Keratinocyte (primary cell): Measurements from ENCODE around the gene SLC6A17. TPM values are rescaled to one million over a fixed set of nuclear protein-coding genes. Genes with fewer than 3 reads are reported as not detected.

Experiments used
- DNase-seq: peaks from one replicate; pipeline ENCODE4 v3.0.0-alpha.2; 2011; ENCODE audit warnings: low read depth, missing footprints, low spot score
- FAIRE-seq: peaks from 2 replicates; lab custom pipeline; 2011; peaks lifted over from hg19 to GRCh38; lab: Jason Lieb, UNC
- H2AFZ ChIP-seq: 2 replicates; pipeline ENCODE4 v1.6.0; 2012; ENCODE audit warnings: low read length, control low read depth, inconsistent platforms; ENCODE audit not compliant: control insufficient read depth
- H3K27ac ChIP-seq: 2 replicates; pipeline ENCODE4 v1.5.1; 2011; ENCODE audit warnings: low read length; ENCODE audit not compliant: control insufficient read depth, insufficient read depth
- H3K27me3 ChIP-seq: 3 replicates; pipeline ENCODE4 v1.6.0; 2011; ENCODE audit warnings: low read length; ENCODE audit not compliant: control insufficient read depth, insufficient read depth; ENCODE audit errors: extremely low read depth
- H3K36me3 ChIP-seq, 2 experiments: 2 replicates in 1 of 2; 3 replicates in 1 of 2; pipeline ENCODE4 v1.5.1; 2011; ENCODE audit warnings: low read length in 2 of 2, mild to moderate bottlenecking in 1 of 2; ENCODE audit not compliant: control insufficient read depth in 2 of 2, insufficient read depth in 2 of 2; ENCODE audit errors: extremely low read depth in 1 of 2
- H3K4me1 ChIP-seq: 3 replicates; pipeline ENCODE4 v1.5.1; 2011; ENCODE audit warnings: low read length; ENCODE audit not compliant: control insufficient read depth, insufficient read depth; ENCODE audit errors: extremely low read depth
- H3K4me2 ChIP-seq: 3 replicates; pipeline ENCODE4 v1.6.0; 2011; ENCODE audit warnings: low read depth, low read length; ENCODE audit not compliant: control insufficient read depth, insufficient read depth; ENCODE audit errors: extremely low read depth
- H3K4me3 ChIP-seq, 3 experiments: fragments of 200-600 bp in 1 of 3; sonication (generic) in 1 of 3; 2 replicates in 2 of 3; 3 replicates in 1 of 3; pipeline ENCODE4 v1.5.1; 2011 to 2016; ENCODE audit warnings: low read length in 3 of 3, mild to moderate bottlenecking in 3 of 3, control low read depth in 2 of 3, inconsistent platforms in 1 of 3, low read depth in 1 of 3, mixed read lengths in 1 of 3, mixed run types in 1 of 3, moderate library complexity in 1 of 3; ENCODE audit not compliant: control insufficient read depth in 2 of 3, insufficient read depth in 2 of 3; ENCODE audit errors: extremely low read depth in 1 of 3
- H3K79me2 ChIP-seq: 2 replicates; pipeline ENCODE4 v1.6.0; 2012; ENCODE audit warnings: low read length; ENCODE audit not compliant: control insufficient read depth, insufficient read depth
- H3K9ac ChIP-seq: 3 replicates; pipeline ENCODE4 v1.6.0; 2011; ENCODE audit warnings: low read length; ENCODE audit not compliant: control insufficient read depth, insufficient read depth; ENCODE audit errors: extremely low read depth
- H3K9me1 ChIP-seq: 3 replicates; pipeline ENCODE4 v1.6.0; 2011; ENCODE audit warnings: low read length; ENCODE audit not compliant: control insufficient read depth, insufficient read depth; ENCODE audit errors: extremely low read depth
- H3K9me3 ChIP-seq: 2 replicates; pipeline ENCODE4 v1.5.1; 2012; ENCODE audit warnings: low read depth, low read length; ENCODE audit not compliant: control insufficient read depth
- H4K20me1 ChIP-seq: 3 replicates; pipeline ENCODE4 v1.6.0; 2011; ENCODE audit warnings: low read length; ENCODE audit not compliant: control insufficient read depth, insufficient read depth; ENCODE audit errors: extremely low read depth
- CTCF ChIP-seq, 3 experiments: IDR thresholded peaks in 1 of 3; conservative IDR thresholded peaks in 1 of 3; optimal IDR thresholded peaks in 1 of 3; 2 replicates in 2 of 3; 3 replicates in 1 of 3; pipeline versions ENCODE3 to v1.5.1; 2011; ENCODE audit warnings: low read length in 3 of 3, mild to moderate bottlenecking in 3 of 3, moderate library complexity in 2 of 3, control low read depth in 1 of 3, inconsistent platforms in 1 of 3; ENCODE audit not compliant: insufficient read depth in 2 of 3; ENCODE audit errors: extremely low read depth in 1 of 3
- EZH2 ChIP-seq: IDR thresholded peaks from one replicate; pipeline ENCODE4 v1.6.1; 2012; ENCODE audit warnings: inconsistent platforms, mild to moderate bottlenecking, low read length, moderate library complexity
- dilution Hi-C: fragments of 300-500 bp; cut with MboI; formaldehyde crosslinking; loops from one replicate; pipeline ENCODE4 v1.7.0; 2020; ENCODE audit warnings: low sequenced_read_pairs; ENCODE audit not compliant: extremely low pct_ligation_motif_present
- polyA plus RNA-seq, 5 experiments: library from polyadenylated mRNA; depleted of rRNA in 3 of 5; stranded (reverse) in 3 of 5; stranded (forward) in 1 of 5; unstranded in 1 of 5; fragments of >200 nt; gene quantifications; 1 replicate in 1 of 5; 2 replicates in 3 of 5; 3 replicates in 1 of 5; pipeline versions ENCODE4 v1.2.1 to v1.2.3, GENCODE V29; 2011 to 2012; ENCODE audit warnings: missing spikeins in 2 of 5, low read depth in 1 of 5, low replicate concordance in 1 of 5

SLC6A17 gene
- polyA plus RNA-seq, 1 donor (not counting 4 experiments of a cell fraction or from before 2014, with no cell fraction given) = 0.25 TPM

GRCh38 chr1:110170766-110171733 lies 20.8 kb downstream of the SLC6A17 start:
- no peak for TF ChIP-seq CTCF (optimal IDR thresholded peaks at IDR 0.05 in 1 of 3, IDR thresholded peaks at IDR 0.05 in 1 of 3, conservative IDR thresholded peaks at IDR 0.05 in 1 of 3; ENCODE audit: extremely low read depth in 1 of 3, insufficient read depth in 2 of 3, low read length in 3 of 3)
- no peaks in the 10 kb centered on the region for H3K79me2 ChIP-seq
- DNase-seq (no peak), FAIRE-seq (no peak)
- no peak overlapping the region for H3K4me3 ChIP-seq
- H3K9me1 ChIP-seq = no peaks in the 10 kb centered on the region
- H3K36me3 ChIP-seq = no peaks in the 10 kb centered on the region
- H3K4me1 ChIP-seq = no peaks in the 10 kb centered on the region
- no peak overlapping the region for H3K27ac ChIP-seq
- no peaks in the 10 kb centered on the region for H4K20me1 ChIP-seq
- H2AFZ ChIP-seq = no peak overlapping the region
- H3K4me2 ChIP-seq = no peak overlapping the region
- peaks cover 3% of the 10 kb centered on the region for H3K27me3 ChIP-seq
- dilution Hi-C loops = no loop called here
- no peak overlapping the region for H3K9ac ChIP-seq
- H3K9me3 ChIP-seq = no peaks in the 10 kb centered on the region

- H3K4me2 ChIP-seq = no peak overlapping the region
- FAIRE-seq = no peak
These were observed 21.7 kb downstream of the SLC6A17 start for GRCh38 chr1:110172001-110172400.

More at GRCh38 chr1:110172001-110172400, 21.7 kb downstream of the SLC6A17 start:
- H3K36me3 ChIP-seq = no peaks in the 10 kb centered on the region
- TF ChIP-seq EZH2 (no peak), CTCF (optimal IDR thresholded peaks at IDR 0.05 in 1 of 3, IDR thresholded peaks at IDR 0.05 in 1 of 3, conservative IDR thresholded peaks at IDR 0.05 in 1 of 3; ENCODE audit: extremely low read depth in 1 of 3, insufficient read depth in 2 of 3, low read length in 3 of 3) (no peak)
- peaks cover 3% of the 10 kb centered on the region for H3K27me3 ChIP-seq
- no peaks in the 10 kb centered on the region for H3K79me2 ChIP-seq
- H3K9me1 ChIP-seq = no peaks in the 10 kb centered on the region
- DNase-seq = no peak
- no peaks in the 10 kb centered on the region for H4K20me1 ChIP-seq
- no peak overlapping the region for H3K4me3 ChIP-seq
- no peaks in the 10 kb centered on the region for H3K4me1 ChIP-seq
- dilution Hi-C loops = no loop called here
- no peak overlapping the region for H3K27ac ChIP-seq
- H2AFZ ChIP-seq = no peak overlapping the region
- no peaks in the 10 kb centered on the region for H3K9me3 ChIP-seq
- no peak overlapping the region for H3K9ac ChIP-seq
